Hippocampal formation (tissue), 2 donors: ENCODE measurements around the gene MARCHF11.

Experiments
- DNase-seq, 2 donors: peaks; one replicate each; lab custom pipeline; 2025; lab: John Stamatoyannopoulos, UW

Gene MARCHF11

DNA sequence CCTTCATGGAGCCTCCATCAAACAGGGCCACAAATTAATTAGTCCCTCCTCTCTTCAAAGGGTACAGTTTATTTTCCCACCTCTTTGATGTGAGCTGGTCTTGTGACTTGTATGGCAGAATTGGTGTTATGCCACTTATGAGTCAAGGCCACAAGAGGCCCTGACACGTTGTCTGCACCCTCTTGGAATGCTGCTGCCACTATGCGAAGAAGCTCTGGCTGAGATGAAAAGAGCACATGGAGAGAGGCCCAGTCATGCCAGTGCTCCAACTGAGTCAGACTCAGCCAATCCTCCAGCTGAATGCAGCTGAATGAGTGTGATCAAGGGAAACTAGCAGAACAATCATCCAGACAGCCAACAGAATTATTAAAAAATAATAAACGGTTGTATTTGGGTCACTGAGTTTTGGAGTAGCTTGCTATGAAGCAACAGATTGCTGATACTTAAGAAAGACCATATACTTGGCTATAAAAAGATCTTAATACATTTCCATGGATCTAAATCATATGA is 128.3 kb downstream of the MARCHF11 start:
- DNase-seq = no peak

DNA sequence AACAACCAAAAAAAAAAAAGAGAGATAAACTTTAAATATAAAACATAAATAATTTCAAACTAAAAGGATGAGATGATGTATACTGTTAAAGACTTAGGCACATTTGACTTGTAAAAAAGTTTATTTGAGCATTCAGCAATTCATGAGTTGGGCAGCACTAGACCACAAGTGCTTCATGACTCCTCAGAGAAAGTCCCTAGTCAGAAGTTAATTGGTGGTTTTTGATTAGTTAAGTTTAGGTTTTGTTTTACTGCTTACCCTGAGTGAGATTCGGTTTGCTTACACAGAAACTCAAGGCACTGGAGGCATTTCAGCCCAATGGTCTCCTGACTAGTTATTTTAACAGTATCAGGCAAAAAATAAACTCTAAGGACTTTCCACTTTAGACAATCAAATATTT is 129.2 kb downstream of the MARCHF11 start:
- DNase-seq = no peak

DNA sequence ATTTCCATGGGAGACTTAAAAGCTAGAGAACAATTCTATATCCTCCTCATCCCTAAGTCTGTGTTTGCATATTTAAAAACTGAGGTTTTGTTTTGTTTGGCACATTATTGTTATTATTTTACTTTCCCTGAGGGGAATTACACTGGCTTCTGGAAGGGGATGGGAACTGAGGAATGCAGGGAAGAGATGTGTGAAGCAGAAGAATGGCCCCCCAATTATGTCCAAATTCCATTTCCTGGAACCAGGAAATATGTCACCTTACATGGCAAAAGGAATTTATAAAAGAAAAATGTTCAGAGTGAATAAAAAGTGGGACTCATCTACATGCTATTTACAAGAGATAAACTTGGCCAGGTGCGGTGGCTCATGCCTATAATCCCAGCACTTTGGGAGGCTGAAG is 129.8 kb downstream of the MARCHF11 start:
- no peak for DNase-seq

DNA sequence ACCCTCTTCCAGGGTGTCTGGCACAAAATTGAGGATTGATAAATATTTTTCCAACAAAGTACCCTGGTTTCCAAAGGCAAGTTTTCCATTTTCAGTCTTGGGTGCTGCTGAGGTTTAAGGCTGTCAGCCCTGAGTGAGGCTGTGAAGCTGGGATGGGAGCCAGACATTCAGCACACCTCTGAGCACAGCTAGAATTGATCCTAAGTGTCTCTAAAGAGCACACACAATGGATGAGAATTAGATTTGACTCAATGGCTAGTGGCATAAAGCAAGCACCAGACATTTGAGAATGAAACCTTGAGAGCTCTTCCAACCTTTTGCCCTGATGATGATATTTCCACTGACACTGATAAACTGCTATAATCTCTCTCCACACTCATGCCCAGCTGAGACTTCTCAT is 131.5 kb downstream of the MARCHF11 start:
- DNase-seq = no peak

DNA sequence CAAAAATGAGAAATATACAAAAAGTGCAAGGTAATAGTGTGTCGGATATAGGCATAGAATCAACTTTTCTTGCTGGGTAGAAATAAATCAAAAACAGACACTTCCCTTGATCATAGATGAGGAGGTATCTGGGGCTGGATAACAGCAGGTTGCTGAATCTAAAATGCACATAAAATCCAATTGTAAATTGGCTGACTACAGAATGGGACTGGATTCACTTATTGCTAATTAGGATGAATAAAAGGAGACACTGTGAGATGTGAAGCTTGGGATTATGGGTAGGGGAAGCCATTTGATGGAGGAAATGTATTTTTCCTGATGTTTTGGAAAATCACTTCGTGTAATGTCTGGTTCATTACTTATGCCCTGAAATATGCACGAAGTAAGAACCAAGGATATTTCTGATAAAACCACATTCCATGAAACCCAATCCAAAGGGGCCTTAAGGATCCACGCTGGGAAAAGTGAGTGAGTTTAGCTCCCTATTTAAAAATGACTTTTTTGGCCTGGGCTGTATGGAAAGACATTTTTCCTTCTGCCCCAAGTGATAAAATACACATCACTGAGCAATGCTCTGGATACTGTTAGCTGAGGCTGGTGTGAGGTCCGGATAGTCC is 136.1 kb downstream of the MARCHF11 start:
- DNase-seq = no peak

DNA sequence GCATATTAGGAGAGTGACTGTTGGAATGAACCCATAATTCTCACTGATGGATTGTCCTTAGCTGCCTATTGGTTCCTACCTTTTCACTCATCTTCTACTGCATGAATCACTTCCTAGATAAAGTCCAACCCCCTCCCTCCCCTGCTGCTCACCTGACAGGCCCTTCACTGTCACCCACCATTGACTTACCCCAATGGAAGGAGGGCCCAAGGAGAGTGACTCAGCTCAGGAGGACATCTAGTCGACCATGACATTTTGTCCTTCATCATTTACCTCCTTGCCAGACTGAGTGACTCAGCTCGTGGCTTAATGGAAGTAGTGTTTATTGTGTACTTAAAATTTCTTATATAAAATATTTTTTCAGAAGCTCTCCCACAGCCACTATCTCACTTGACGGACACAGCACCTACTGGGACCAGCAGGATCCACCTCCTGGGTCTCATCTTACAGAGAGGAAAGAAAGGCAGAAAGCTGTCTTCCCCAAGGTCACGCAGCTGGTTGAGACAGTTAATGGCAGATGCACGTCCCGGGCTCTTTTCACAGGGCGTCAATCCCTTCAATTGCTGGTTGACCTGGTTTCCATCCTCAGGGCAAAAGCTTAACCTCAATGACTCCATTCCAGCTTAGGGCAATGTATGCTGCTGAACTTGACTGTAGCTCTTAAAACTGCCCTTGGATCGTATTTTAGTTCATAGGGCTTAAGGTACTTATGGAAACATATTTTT is 142.3 kb downstream of the MARCHF11 start:
- DNase-seq = no peak

DNA sequence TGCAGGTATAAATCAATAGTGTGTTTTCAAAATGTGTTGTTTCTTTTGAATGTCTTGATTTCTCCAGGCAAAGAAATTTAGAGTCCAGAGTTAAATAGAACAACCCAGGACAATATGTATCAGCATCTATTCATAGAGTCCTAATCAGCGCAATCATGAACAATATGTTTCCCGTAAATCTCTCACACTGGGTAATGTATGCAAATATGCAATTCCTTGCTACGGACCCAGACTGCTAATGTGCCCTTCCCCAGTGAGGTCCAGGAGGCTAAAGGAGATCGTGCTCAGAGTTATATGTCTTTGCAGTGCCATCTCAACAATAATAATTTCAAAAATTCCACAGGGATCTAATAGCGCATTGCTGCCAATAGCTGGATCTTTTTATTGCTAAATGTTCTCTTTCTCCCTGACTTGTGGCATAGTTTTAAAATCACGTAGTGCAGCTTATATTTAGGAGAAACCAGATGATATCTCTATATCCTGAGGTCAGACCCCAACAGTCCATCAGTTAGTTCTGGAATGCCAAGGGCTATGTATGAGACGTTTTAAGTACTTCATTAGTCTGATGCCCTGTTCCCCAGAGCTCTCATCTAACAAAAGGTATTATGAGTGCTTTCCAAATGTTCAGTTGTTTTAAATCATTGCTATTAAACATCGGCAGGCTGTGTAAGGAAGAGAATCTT is 145.1 kb downstream of the MARCHF11 start:
- DNase-seq = no peak

DNA sequence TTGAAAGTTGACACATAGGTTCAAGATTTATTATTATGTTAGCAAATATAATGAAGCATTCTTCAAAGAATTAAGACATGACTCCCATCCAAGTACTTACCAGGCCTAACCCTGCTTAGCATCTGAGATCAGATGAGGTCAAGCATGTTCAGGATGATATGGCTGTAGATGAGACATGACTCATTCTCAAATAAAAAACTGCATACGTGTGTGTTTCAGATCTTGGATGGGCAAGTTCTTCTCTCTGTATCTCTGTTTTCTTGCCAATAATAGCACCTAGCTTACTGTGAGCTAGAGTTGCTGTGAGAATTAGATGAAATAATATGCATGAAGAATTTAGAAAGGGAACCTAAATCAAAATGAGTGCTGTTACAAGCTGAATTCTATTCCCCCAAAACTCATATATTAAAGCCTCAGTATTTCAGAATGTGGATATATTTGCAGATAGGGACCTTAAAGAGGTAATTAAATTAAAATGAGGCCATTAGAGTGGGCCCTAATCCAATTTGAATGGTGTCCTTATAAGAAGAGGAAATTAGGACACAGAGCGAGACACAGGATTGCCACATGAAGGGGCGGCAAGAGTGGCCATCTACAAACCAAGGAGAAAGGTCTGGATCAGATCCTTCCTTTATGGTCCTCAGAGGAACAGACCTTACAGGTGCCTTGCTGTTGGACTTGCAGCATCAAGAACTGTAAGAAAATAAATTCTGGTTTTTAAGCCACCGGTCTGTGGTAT is 146.2 kb downstream of the MARCHF11 start:
- no peak for DNase-seq

DNA sequence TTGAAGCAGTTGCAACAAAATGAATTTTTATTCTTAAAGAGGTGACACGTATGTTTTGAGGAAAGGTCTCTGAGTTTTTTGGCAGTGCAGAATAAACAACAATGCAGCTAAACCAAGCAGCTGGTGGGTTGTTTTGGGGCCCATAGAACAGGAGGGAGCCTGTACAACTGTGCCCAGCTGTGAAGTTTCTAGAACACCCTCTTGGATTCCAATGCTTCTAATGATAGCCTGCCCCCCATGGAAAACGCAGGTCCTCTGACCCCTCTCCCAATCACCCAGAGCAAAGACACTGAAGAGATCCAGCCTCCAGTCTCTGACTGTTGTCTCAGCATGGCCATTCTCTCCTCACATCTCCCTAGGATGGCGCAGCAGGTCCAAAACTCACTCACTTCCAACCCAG is 150.9 kb downstream of the MARCHF11 start:
- no peak for DNase-seq

DNA sequence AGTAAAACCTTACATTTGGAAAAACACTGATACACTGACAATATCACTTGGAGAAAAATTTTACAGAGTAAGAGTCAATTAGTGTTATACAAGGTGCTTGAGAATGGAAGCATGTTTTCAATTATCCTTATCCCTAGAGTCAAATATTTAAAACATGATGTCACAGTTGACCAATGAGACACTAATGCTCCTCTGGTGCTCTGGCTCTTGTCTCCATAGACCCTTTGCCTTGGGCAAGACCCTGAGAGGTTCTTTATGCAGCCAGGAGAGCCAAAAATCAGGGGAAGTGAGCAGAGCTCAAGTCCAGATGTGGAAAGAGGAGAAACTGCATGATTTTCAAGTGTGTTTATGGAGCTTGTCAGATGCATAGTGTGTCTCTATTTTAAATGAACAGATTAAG is 153.9 kb downstream of the MARCHF11 start:
- no peak for DNase-seq

DNA sequence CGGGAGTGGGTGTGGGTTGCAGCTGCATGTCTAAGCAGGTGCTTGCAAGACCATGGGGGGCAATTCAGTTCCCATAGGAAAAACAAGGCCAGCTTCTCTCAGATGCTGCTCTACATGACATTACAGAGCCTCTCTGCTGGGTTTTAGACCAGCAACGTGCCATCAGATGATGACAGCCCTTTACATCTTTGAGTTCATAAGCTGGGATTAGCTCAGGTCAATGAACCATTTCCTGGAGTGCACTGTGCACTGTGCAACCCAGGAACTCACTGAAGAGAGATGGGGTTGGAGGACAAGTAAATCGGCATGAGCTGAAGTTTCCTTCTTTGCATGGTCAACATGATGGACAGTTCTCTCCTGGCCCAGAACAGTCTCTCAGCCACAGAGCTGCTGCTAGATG is 160.6 kb downstream of the MARCHF11 start:
- no peak for DNase-seq

DNA sequence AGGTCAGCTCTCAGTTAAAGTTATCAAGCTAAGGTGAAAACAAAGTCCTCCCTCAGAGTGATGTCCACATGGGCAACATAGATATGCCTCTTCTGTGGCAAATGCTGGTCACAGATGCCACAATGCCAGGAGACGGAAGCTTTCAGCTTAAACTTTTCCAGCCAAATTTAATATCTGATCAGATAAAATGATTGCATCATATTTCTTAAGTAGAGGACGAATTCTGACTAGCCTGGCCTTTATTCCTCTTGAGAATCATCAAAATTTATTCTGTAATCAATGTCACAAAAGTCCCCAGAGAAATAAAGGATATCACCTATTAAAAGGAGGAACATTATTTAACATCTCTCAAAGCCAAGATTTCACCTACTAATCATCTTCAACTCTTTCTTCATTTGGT is 161.9 kb downstream of the MARCHF11 start:
- DNase-seq = no peak
